CD4-positive, alpha-beta memory T cell (primary cell): ENCODE measurements around the gene GMDS. TPM values are rescaled to one million over a fixed set of nuclear protein-coding genes. Genes with fewer than 3 reads are reported as not detected.
A peak's percentile ranks its signal among the peaks of the same experiment; 100 is the strongest.

Source experiments
- CTCF ChIA-PET: fragments of 350-600 bp; sonication (Branson Sonifier 250); formaldehyde crosslinking; loops from one replicate; lab custom pipeline; 2021; ENCODE audit warnings: inconsistent platforms; ENCODE audit not compliant: partially characterized antibody; lab: Charles Lee
- POLR2A ChIA-PET: fragments of 350-600 bp; sonication (Branson Sonifier 250); formaldehyde crosslinking; loops from one replicate; lab custom pipeline; 2021; ENCODE audit not compliant: partially characterized antibody; lab: Charles Lee
- DNase-seq, 5 donors: peaks; one replicate each; pipeline versions ENCODE4 v3.0.0 to v3.0.0-alpha.2; 2020 to 2022; ENCODE audit warnings: mixed read lengths in 1 of 5
- H3K27ac ChIP-seq: one replicate; pipeline ENCODE4 v1.7.0; 2013; ENCODE audit warnings: low read depth, low read length
- H3K27me3 ChIP-seq: 2 replicates; pipeline ENCODE4 v1.7.0; 2013; ENCODE audit warnings: mild to moderate bottlenecking, low read length, moderate library complexity; ENCODE audit not compliant: insufficient read depth
- H3K36me3 ChIP-seq: 2 replicates; pipeline ENCODE4 v1.7.0; 2013; ENCODE audit warnings: mild to moderate bottlenecking, low read length, moderate library complexity; ENCODE audit not compliant: insufficient read depth
- H3K4me1 ChIP-seq: 2 replicates; pipeline ENCODE4 v1.7.0; 2013; ENCODE audit warnings: mild to moderate bottlenecking, low read length, moderate library complexity; ENCODE audit not compliant: insufficient read depth
- H3K4me3 ChIP-seq, 2 donors: one replicate each; pipeline ENCODE4 v1.7.0; 2013; ENCODE audit warnings: low read length in 2 of 2, mild to moderate bottlenecking in 1 of 2
- H3K9me3 ChIP-seq, 2 donors: one replicate each; pipeline ENCODE4 v1.7.0; 2013; ENCODE audit warnings: low read length in 2 of 2, control low read depth in 1 of 2; ENCODE audit not compliant: control insufficient read depth in 1 of 2
- H3K27ac Mint-ChIP-seq, 7 donors: one replicate each; pipeline ENCODE4 v1.8.0; 2020 to 2021; ENCODE audit warnings: mixed read lengths in 7 of 7, mild to moderate bottlenecking in 6 of 7, inconsistent platforms in 3 of 7, moderate library complexity in 3 of 7
- H3K27me3 Mint-ChIP-seq, 2 donors: one replicate each; pipeline ENCODE4 v1.8.0; 2020 to 2021; ENCODE audit warnings: mixed read lengths in 2 of 2
- H3K36me3 Mint-ChIP-seq, 2 donors: one replicate each; pipeline ENCODE4 v1.8.0; 2020 to 2021; ENCODE audit warnings: mixed read lengths in 2 of 2, inconsistent platforms in 1 of 2, mild to moderate bottlenecking in 1 of 2
- H3K4me1 Mint-ChIP-seq, 4 donors: one replicate each; pipeline ENCODE4 v1.8.0; 2020 to 2021; ENCODE audit warnings: mixed read lengths in 4 of 4, mild to moderate bottlenecking in 1 of 4
- H3K4me3 Mint-ChIP-seq, 8 donors: one replicate each; pipeline ENCODE4 v1.8.0; 2020 to 2021; ENCODE audit warnings: mixed read lengths in 8 of 8, mild to moderate bottlenecking in 7 of 8, moderate library complexity in 6 of 8, inconsistent platforms in 3 of 8
- H3K9me3 Mint-ChIP-seq, 8 donors: one replicate each; pipeline ENCODE4 v1.8.0; 2020 to 2021; ENCODE audit warnings: mixed read lengths in 8 of 8, mild to moderate bottlenecking in 5 of 8, inconsistent platforms in 3 of 8, moderate library complexity in 1 of 8
- intact Hi-C: fragments of 100-400 bp; cut with micrococcal nuclease; formaldehyde crosslinking; loops from one replicate; pipeline ENCODE4 v1.15.1; 2023
- polyA plus RNA-seq, 2 donors: library from polyadenylated mRNA; unstranded; fragments of 300-500 nt; fragmentation: Illumina TruSeq; gene quantifications; one replicate each; pipeline ENCODE4 v1.2.3, GENCODE V29; 2021
- total RNA-seq, 2 experiments: library from RNA; stranded (reverse); gene quantifications; one replicate each; pipeline ENCODE4 v1.2.3, GENCODE V29; 2021

GMDS gene
- total and polyA plus RNA-seq, 4 experiments from 2014 or later: 12.1 to 24.0 (median 15.2) TPM

DNA sequence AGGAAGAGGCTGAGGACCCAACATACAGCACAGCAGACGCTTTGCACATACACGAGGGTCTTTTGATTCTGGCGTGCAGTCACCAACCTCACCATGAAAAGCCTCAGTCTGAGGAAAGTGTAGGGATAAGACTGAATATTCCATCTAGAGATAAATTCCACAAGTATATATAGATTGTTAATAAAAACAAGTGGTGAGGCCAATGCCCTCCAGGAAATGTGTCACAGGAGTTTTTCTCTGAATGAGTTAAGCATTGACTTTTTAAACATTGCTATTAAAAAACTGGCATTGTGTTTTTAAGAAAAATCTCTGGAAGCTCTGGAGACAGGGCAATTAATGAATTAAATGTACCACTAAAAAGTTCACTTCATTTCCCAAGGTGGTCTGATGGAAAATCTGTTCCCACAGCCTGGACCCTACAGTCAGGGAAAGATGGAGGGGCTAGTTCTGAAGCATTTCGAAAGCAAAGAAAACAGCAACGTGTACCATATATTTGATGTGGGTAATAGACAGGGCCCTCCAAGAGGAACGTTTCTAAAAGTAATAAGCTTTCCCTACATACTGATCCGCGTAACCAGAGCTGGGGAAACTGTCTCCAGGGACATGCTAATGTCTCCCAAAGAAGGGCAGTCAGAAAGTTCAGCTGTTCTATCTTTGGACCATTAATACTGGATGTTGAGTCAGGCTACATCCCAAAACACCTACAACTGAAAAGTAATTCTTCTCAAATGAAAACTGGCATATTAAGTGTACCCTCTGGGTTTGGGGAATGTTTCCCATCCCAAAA is 334.6 kb downstream of the GMDS start:
- no peaks in the 10 kb centered on the region for H3K9me3 Mint-ChIP-seq
- no peaks in the 10 kb centered on the region for H3K27me3 ChIP-seq
- no peak overlapping the region for H3K4me3 ChIP-seq
- no peaks in the 10 kb centered on the region for H3K4me1 Mint-ChIP-seq
- H3K27me3 Mint-ChIP-seq: no peaks in the 10 kb centered on the region
- peaks cover 3 to 37% of the 10 kb centered on the region in 2 donors for H3K36me3 Mint-ChIP-seq
- no peaks in the 10 kb centered on the region for H3K4me1 ChIP-seq
- intact Hi-C loops: no loop called here
- DNase-seq: no peak
- no peaks in the 10 kb centered on the region for H3K9me3 ChIP-seq
- no peak overlapping the region for H3K27ac ChIP-seq
- no peak overlapping the region for H3K27ac Mint-ChIP-seq
- POLR2A ChIA-PET: no interaction called here
- CTCF ChIA-PET: no interaction called here
- no peaks in the 10 kb centered on the region for H3K36me3 ChIP-seq
- no peak overlapping the region for H3K4me3 Mint-ChIP-seq

DNA sequence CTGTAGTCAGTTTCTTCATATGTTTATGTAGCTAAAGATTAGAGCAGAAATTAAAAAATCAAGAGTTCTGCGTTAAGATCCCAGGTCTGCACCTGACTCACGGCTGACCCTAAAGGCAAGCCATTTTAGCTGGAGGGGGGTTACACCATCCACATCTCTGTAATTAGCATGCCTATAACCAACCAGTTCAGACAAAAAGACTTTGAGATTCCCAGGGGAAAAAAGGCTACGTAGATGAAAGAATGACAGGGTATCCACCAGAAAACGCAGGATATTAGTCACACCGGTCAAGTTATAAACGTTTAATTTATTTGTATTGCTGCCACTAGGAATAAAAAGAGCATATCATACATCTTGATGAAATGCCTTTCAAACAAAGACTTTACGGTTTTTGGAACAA is 336.6 kb downstream of the GMDS start:
- H3K27ac ChIP-seq: no peak overlapping the region
- H3K9me3 ChIP-seq: no peaks in the 10 kb centered on the region
- Mint-ChIP-seq H3K4me3 (no peak overlapping the region), H3K27ac (no peak overlapping the region), H3K9me3 (no peaks in the 10 kb centered on the region), H3K27me3 (no peaks in the 10 kb centered on the region), H3K4me1 (no peaks in the 10 kb centered on the region), H3K36me3 (peaks cover 3 to 34% of the 10 kb centered on the region in 2 donors)
- no peaks in the 10 kb centered on the region for H3K36me3 ChIP-seq
- ChIA-PET CTCF (no interaction called here), POLR2A (interaction anchor here (0.6 kb wide), 1 partner anchor 228 kb away, joined by 3 read pairs; no protein-coding TSS in a partner anchor)
- no peak for DNase-seq
- intact Hi-C loops: no loop called here
- H3K4me1 ChIP-seq: no peaks in the 10 kb centered on the region
- H3K27me3 ChIP-seq: no peaks in the 10 kb centered on the region
- H3K4me3 ChIP-seq: no peak overlapping the region

DNA sequence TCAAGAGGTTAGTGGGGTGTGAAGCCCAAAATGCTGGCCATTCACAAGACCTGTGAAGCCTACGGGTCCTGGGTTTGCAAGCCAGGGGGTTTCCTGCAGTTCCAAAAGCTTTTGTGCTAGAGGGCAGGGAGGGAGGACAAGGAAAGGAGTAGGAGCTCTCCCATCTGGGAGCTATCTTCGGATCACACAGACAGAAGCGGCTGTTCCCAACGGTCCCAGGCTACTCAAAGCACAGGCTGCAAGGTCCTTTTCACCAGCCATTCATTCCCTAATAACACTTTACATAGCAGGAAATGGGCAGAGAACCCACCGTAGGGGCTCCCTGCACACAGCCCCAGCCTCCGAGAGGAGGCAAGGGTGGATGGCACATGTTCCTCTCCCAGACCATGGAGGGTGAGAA is 338.8 kb downstream of the GMDS start:
- Mint-ChIP-seq H3K4me1 (no peaks in the 10 kb centered on the region), H3K9me3 (no peaks in the 10 kb centered on the region), H3K27me3 (no peaks in the 10 kb centered on the region), H3K4me3 (no peak overlapping the region), H3K27ac (peak overlapping the region in 1 of 7 donors; percentile 27), H3K36me3 (peaks cover 3 to 30% of the 10 kb centered on the region in 2 donors)
- H3K36me3 ChIP-seq: no peaks in the 10 kb centered on the region
- H3K4me3 ChIP-seq: no peak overlapping the region
- no peaks in the 10 kb centered on the region for H3K4me1 ChIP-seq
- no peaks in the 10 kb centered on the region for H3K27me3 ChIP-seq
- H3K27ac ChIP-seq: no peak overlapping the region
- CTCF ChIA-PET: no interaction called here
- H3K9me3 ChIP-seq: no peaks in the 10 kb centered on the region
- DNase-seq: no peak
- POLR2A ChIA-PET: no interaction called here
- intact Hi-C loops: no loop called here

DNA sequence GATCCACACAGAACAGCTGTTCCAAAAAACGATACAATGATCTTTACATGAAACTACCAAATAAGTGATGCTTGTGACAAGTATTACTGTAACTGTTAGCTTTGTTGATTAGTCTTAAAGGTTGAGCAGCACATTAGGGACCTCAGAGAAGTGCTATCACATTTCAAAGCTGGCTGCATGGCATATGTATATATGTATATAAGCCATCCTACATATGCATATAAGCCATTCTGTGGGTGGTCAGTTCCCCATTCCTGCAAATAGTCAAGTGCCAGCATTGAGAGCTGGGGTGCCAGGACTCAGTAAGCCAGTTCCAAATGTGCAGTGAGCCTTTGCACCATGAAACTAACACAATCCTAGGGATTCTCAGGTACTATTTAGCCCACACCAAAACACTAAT is 339.4 kb downstream of the GMDS start:
- intact Hi-C loops: no loop called here
- Histone ChIP-seq H3K4me3 (no peak overlapping the region), H3K27me3 (no peaks in the 10 kb centered on the region), H3K36me3 (no peaks in the 10 kb centered on the region), H3K4me1 (no peaks in the 10 kb centered on the region), H3K27ac (no peak overlapping the region), H3K9me3 (no peaks in the 10 kb centered on the region)
- Mint-ChIP-seq H3K9me3 (no peaks in the 10 kb centered on the region), H3K27ac (no peak overlapping the region), H3K27me3 (no peaks in the 10 kb centered on the region), H3K4me3 (no peak overlapping the region), H3K4me1 (no peaks in the 10 kb centered on the region), H3K36me3 (peaks cover 3 to 30% of the 10 kb centered on the region in 2 donors)
- CTCF ChIA-PET: no interaction called here
- DNase-seq: no peak
- POLR2A ChIA-PET: no interaction called here

DNA sequence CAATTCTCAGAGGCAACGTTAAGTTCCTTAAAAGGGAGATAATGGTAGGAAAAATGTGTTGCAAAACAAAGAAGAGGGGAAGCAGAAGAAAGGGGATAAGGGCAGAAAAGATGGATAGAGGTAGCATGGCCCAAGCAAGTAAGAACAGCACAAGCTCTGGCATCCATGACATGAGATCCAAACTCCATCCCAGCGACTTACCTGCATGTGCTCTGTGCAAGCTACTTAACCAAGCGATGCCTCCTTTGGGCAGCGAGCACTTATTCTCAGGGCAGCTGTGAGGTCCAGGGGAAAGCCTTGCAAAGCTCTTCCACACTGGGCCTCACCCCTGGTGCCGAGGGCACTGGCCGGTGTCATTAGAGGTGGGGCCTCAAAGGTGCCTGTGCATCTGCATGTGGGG is 340.5 kb downstream of the GMDS start:
- Mint-ChIP-seq H3K9me3 (no peaks in the 10 kb centered on the region), H3K4me1 (no peaks in the 10 kb centered on the region), H3K27ac (peak overlapping the region in 1 of 7 donors; percentile 88), H3K27me3 (no peaks in the 10 kb centered on the region), H3K36me3 (peaks cover 2 to 30% of the 10 kb centered on the region in 2 donors), H3K4me3 (no peak overlapping the region)
- H3K4me3 ChIP-seq: no peak overlapping the region
- no peak overlapping the region for H3K27ac ChIP-seq
- intact Hi-C loops: no loop called here
- no peak for DNase-seq
- H3K36me3 ChIP-seq: no peaks in the 10 kb centered on the region
- no peaks in the 10 kb centered on the region for H3K27me3 ChIP-seq
- no peaks in the 10 kb centered on the region for H3K4me1 ChIP-seq
- POLR2A ChIA-PET: no interaction called here
- CTCF ChIA-PET: no interaction called here
- no peaks in the 10 kb centered on the region for H3K9me3 ChIP-seq

DNA sequence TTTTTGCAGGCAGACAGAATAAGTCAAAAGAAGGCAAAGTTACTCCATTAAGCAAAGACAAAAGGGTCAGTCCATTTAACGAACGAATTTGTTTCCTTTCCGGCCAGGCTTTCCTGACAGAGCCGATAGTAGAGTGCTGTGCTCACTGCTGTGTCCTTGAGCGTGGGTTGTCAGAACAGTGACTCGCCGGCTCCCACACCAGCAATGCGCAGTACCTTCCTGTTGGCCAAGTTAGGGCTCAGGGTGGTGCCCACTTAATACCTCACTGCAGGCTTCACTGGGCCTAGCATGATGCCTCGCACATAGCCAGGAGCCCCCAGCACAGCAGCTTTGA is 341.0 kb downstream of the GMDS start:
- CTCF ChIA-PET: no interaction called here
- POLR2A ChIA-PET: no interaction called here

DNA sequence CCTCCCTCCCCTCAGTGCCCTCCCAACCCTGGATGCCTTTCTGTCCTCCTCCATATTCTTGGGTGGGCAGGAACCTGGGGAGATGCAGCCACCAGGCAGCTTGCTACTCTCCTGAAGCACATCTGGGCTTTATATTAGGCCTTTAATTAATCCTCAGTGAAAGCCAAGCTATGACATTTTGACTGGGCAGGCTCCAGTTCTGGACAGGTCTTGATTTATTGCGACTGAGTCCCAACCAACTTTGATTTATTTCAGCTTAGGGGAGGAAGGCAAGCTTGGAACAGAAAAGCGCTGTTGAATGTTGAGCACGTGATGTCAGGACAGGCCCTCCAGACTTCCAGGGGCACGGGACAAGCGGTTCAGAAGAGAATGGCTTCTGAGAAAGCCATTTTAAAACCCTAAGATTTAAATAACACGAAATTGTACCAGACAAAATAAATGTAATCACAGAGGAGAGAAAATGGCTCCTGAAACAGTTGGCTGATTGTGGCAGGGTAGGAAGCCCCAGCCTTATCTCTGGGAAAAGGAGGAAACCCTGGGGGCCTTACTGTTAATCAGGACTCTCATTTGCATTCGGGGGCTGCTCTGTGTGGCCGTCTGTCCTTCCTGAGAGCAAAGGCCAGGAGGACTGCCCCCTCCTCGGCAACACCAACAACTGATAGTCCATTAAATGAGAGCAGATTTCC is 341.5 kb downstream of the GMDS start:
- Mint-ChIP-seq H3K4me3 (no peak overlapping the region), H3K27me3 (no peaks in the 10 kb centered on the region), H3K36me3 (peaks cover 2 to 20% of the 10 kb centered on the region in 2 donors), H3K9me3 (no peaks in the 10 kb centered on the region), H3K27ac (no peak overlapping the region), H3K4me1 (no peaks in the 10 kb centered on the region)
- H3K27ac ChIP-seq: no peak overlapping the region
- no peaks in the 10 kb centered on the region for H3K4me1 ChIP-seq
- H3K36me3 ChIP-seq: no peaks in the 10 kb centered on the region
- H3K4me3 ChIP-seq: no peak overlapping the region
- intact Hi-C loops: no loop called here
- no peak for DNase-seq
- H3K27me3 ChIP-seq: no peaks in the 10 kb centered on the region
- ChIA-PET POLR2A (no interaction called here), CTCF (no interaction called here)
- no peaks in the 10 kb centered on the region for H3K9me3 ChIP-seq

More for the DNA sequence above, 341.0 kb downstream of the GMDS start:
- H3K36me3 ChIP-seq: no peaks in the 10 kb centered on the region
- no peak overlapping the region for H3K4me3 Mint-ChIP-seq
- no peak for DNase-seq
- intact Hi-C loops: no loop called here
- peak overlapping the region in 1 of 7 donors; percentile 88 for H3K27ac Mint-ChIP-seq
- no peak overlapping the region for H3K4me3 ChIP-seq
- no peaks in the 10 kb centered on the region for H3K27me3 Mint-ChIP-seq
- H3K36me3 Mint-ChIP-seq: peaks cover 2 to 25% of the 10 kb centered on the region in 2 donors
- no peaks in the 10 kb centered on the region for H3K27me3 ChIP-seq
- H3K4me1 Mint-ChIP-seq: no peaks in the 10 kb centered on the region
- no peaks in the 10 kb centered on the region for H3K9me3 Mint-ChIP-seq
- H3K27ac ChIP-seq: no peak overlapping the region
- no peaks in the 10 kb centered on the region for H3K9me3 ChIP-seq
- H3K4me1 ChIP-seq: no peaks in the 10 kb centered on the region
